Psoas muscle (tissue), 8 donors: ENCODE results near the gene SLC30A5. TPM values are rescaled to one million over a fixed set of nuclear protein-coding genes. Genes with fewer than 3 reads are reported as not detected.
A peak's percentile ranks its signal among the peaks of the same experiment; 100 is the strongest.

ENCODE experiments used
- ATAC-seq, 4 donors: fragments of 200-7000 bp; cut with Tn5 transposase; one replicate each; pipeline ENCODE4 v1.9.1; 2020; ENCODE audit warnings: moderate library complexity in 3 of 4, mild to moderate bottlenecking in 2 of 4
- DNase-seq, 2 donors: peaks; one replicate each; pipeline ENCODE4 v3.0.0-alpha.2; 2020
- H3K27ac ChIP-seq: fragments of 200-600 bp; one replicate; pipeline ENCODE4 v1.8.0; 2022
- H3K27me3 ChIP-seq, 3 donors: fragments of 200-600 bp in 1 of 3; one replicate each; pipeline versions ENCODE4 v1.6.1 to v1.8.0; 2013 to 2022; ENCODE audit warnings: low read length in 2 of 3, mild to moderate bottlenecking in 2 of 3, moderate library complexity in 1 of 3; ENCODE audit not compliant: insufficient read depth in 3 of 3
- H3K36me3 ChIP-seq, 2 donors: fragments of 200-600 bp in 1 of 2; one replicate each; pipeline versions ENCODE4 v1.6.1 to v1.8.0; 2013 to 2022; ENCODE audit warnings: low read depth in 1 of 2, mild to moderate bottlenecking in 1 of 2, moderate library complexity in 1 of 2; ENCODE audit not compliant: insufficient read depth in 1 of 2
- H3K4me1 ChIP-seq: fragments of 200-600 bp; one replicate; pipeline ENCODE4 v1.8.0; 2022
- H3K4me3 ChIP-seq: fragments of 200-600 bp; one replicate; pipeline ENCODE4 v1.8.0; 2022; ENCODE audit warnings: mild to moderate bottlenecking
- H3K9me3 ChIP-seq: fragments of 200-600 bp; one replicate; pipeline ENCODE4 v1.8.0; 2022
- CTCF ChIP-seq: fragments of 200-600 bp; IDR thresholded peaks from one replicate; pipeline ENCODE4 v1.8.0; 2022; ENCODE audit warnings: antibody characterized with exemption
- WGBS, 3 donors: extraction: QIAGEN DNeasy Blood & Tissue Kit; methylation state at CpG; one replicate each; pipeline versions ENCODE4 v1.1.6 to v1.1.7; 2013; 5-methylcytosine and 5-hydroxymethylcytosine counted together
- intact Hi-C, 2 donors: fragments of 100-400 bp; cut with DNase I; formaldehyde crosslinking; loops; one replicate each; pipeline versions ENCODE4 v1.11.0 to v1.14.2; 2022
- polyA plus RNA-seq, 3 donors: library from polyadenylated mRNA; stranded (reverse); fragments of 200-250 nt; gene quantifications; one replicate each; pipeline ENCODE4 v1.2.3, GENCODE V29; 2013
- total RNA-seq, 4 donors: library from RNA; stranded (reverse); fragmentation: NEBNext Ultra II Directional in 2 of 4; extraction: Animal tissue kit (Norgen Biotek cat#: 25700) in 2 of 4; gene quantifications; one replicate each; pipeline versions ENCODE4 v1.2.1 to v1.2.4, GENCODE V29; 2021 to 2023
- donor health status: healthy with polysubstance abuse.
- donor health status: DM: no; HTN: no; CAD: no; lungs with moderate emphysema.
- donor health status: Bipolar disorder and iron deficiency.
- donor health status: healthy.
- donor health status: DM: yes; HTN: yes; CAD: no.
- donor health status: DM: no; HTN: no; CAD: no.
- donor health status: DM: no; HTN: no; CAD: no.
- donor health status: DM: yes; HTN: yes; CAD: no.

The SLC30A5 gene
- total and polyA plus RNA-seq, 7 donors = 11.5 to 21.1 (median 17.7) TPM

GRCh38 chr5:69091771-69092170 is 2.0 kb upstream of the SLC30A5 start:
- no peaks in the 10 kb centered on the region for H3K27me3 ChIP-seq
- intact Hi-C loops = loop anchor here (10.0 kb wide), 2 partner anchors 73 to 243 kb away; partner anchors contain the start of genes CCDC125 (in 1 of the 2) and CCNB1 (in 1 of the 2)
- H3K9me3 ChIP-seq = no peaks in the 10 kb centered on the region
- H3K4me1 ChIP-seq = peaks cover 9% of the 10 kb centered on the region
- ATAC-seq = no peak
- H3K27ac ChIP-seq = no peak overlapping the region
- DNase-seq = no peak
- TF ChIP-seq CTCF = no peak
- H3K4me3 ChIP-seq = no peak overlapping the region
- 82 to 91% (median 85%) methylated on average over 6 of the region's 6 CpGs for WGBS, 3 donors
- peaks cover 0 to 15% of the 10 kb centered on the region in 2 donors for H3K36me3 ChIP-seq

GRCh38 chr5:69092969-69093368 is 845 bp upstream of the SLC30A5 start:
- DNase-seq (no peak), ATAC-seq (no peak)
- Histone ChIP-seq H3K4me3 (no peak overlapping the region), H3K27me3 (no peaks in the 10 kb centered on the region), H3K9me3 (no peaks in the 10 kb centered on the region), H3K4me1 (peaks cover 9% of the 10 kb centered on the region), H3K27ac (no peak overlapping the region), H3K36me3 (peaks cover 0 to 23% of the 10 kb centered on the region in 2 donors)
- 79 to 88% (median 85%) methylated on average over 6 of the region's 6 CpGs for WGBS, 3 donors
- intact Hi-C loops = loop anchor here (10.0 kb wide), 2 partner anchors 72 to 242 kb away; partner anchors contain the start of genes CCDC125 (in 1 of the 2) and CCNB1 (in 1 of the 2)
- TF ChIP-seq CTCF = no peak

- intact Hi-C loops = loop anchor here (10.0 kb wide), 2 partner anchors 65 to 235 kb away; partner anchors contain the start of genes CCDC125 (in 1 of the 2) and CCNB1 (in 1 of the 2)
- 26 to 41% (median 26%) methylated on average over 3 of the region's 3 CpGs for WGBS, 3 donors
- Histone ChIP-seq H3K36me3 (peaks cover 0 to 53% of the 10 kb centered on the region in 2 donors), H3K4me3 (no peak overlapping the region), H3K27me3 (no peaks in the 10 kb centered on the region), H3K9me3 (no peaks in the 10 kb centered on the region), H3K4me1 (peaks cover 15% of the 10 kb centered on the region), H3K27ac (no peak overlapping the region)
- ATAC-seq (peak in 1 of 4 donors; percentile 39), DNase-seq (no peak)
- TF ChIP-seq CTCF = no peak
Measured at GRCh38 chr5:69099302-69099701, 5.5 kb downstream of the SLC30A5 start.

GRCh38 chr5:69103521-69103920 is 9.7 kb downstream of the SLC30A5 start:
- Histone ChIP-seq H3K9me3 (no peaks in the 10 kb centered on the region), H3K4me1 (peaks cover 7% of the 10 kb centered on the region), H3K27me3 (no peaks in the 10 kb centered on the region), H3K36me3 (peaks cover 5 to 72% of the 10 kb centered on the region in 2 donors), H3K4me3 (no peak overlapping the region), H3K27ac (no peak overlapping the region)
- DNase-seq (no peak), ATAC-seq (no peak)
- 61 to 78% (median 77%) methylated on average over 3 of the region's 3 CpGs for WGBS, 3 donors
- intact Hi-C loops = loop anchor here in 1 of 2 donors (10.0 kb wide), 1 partner anchor 81 kb away; the partner anchor contains the start of gene CENPH
- TF ChIP-seq CTCF = no peak
